SK-N-SH (cell line): ENCODE measurements around the gene ABLIM2. TPM values are rescaled to one million over a fixed set of nuclear protein-coding genes. Genes with fewer than 3 reads are reported as not detected.

Source experiments
- CTCF ChIA-PET: fragments of 300-600, 350-600 bp; formaldehyde crosslinking; extraction: SDS; loops from one replicate; lab custom pipeline; 2021; lab: Yijun Ruan, JAX
- POLR2A ChIA-PET: fragments of 350-600 bp; sonication (Branson Sonifier 250); formaldehyde crosslinking; extraction: SDS; loops from one replicate; lab custom pipeline; 2020; ENCODE audit warnings: antibody characterized with exemption, inconsistent platforms; lab: Yijun Ruan, JAX
- DNase-seq: peaks from one replicate; pipeline ENCODE4 v3.0.0; 2012
- H2AFZ ChIP-seq: fragments of 200-600 bp; sonication (generic); 2 replicates; pipeline ENCODE4 v1.8.1; 2016; ENCODE audit warnings: antibody characterized with exemption, mild to moderate bottlenecking, low read depth
- H3F3A ChIP-seq: fragments of 200-600 bp; sonication (generic); replicated peaks from 2 replicates; pipeline ENCODE3; 2016; ENCODE audit warnings: antibody characterized with exemption, mild to moderate bottlenecking; ENCODE audit not compliant: insufficient read depth
- H3K27ac ChIP-seq, 2 experiments: fragments of 200-500 bp in 1 of 2; fragments of 200-600 bp in 1 of 2; sonication (Bioruptor generic) in 1 of 2; sonication (generic), shearing (Covaris generic) in 1 of 2; 2 replicates each; pipeline versions ENCODE4 v1.5.1 to v1.6.1; 2014 to 2016; ENCODE audit warnings: low read depth in 2 of 2, inconsistent platforms in 1 of 2, low read length in 1 of 2, mild to moderate bottlenecking in 1 of 2, mixed read lengths in 1 of 2
- H3K27me3 ChIP-seq: fragments of 200-600 bp; sonication (generic), shearing (Covaris generic); 2 replicates; pipeline ENCODE4 v1.6.1; 2016; ENCODE audit warnings: mixed run types; ENCODE audit not compliant: insufficient read depth
- H3K36me3 ChIP-seq, 2 experiments: fragments of 200-500 bp in 1 of 2; fragments of 200-600 bp in 1 of 2; sonication (Bioruptor generic) in 1 of 2; sonication (generic) in 1 of 2; replicated peaks in 1 of 2; 2 replicates each; pipeline versions ENCODE3 to v1.5.1; 2014 to 2016; ENCODE audit warnings: low read length in 1 of 2, mild to moderate bottlenecking in 1 of 2; ENCODE audit not compliant: insufficient read depth in 2 of 2, control insufficient read depth in 1 of 2
- H3K4me1 ChIP-seq, 2 experiments: fragments of 200-500 bp in 1 of 2; fragments of 200-600 bp in 1 of 2; sonication (Bioruptor generic) in 1 of 2; sonication (generic), shearing (Covaris generic) in 1 of 2; 2 replicates each; pipeline versions ENCODE4 v1.5.1 to v1.6.1; 2014 to 2016; ENCODE audit warnings: low read depth in 1 of 2, low read length in 1 of 2, mixed run types in 1 of 2; ENCODE audit not compliant: insufficient read depth in 2 of 2, control insufficient read depth in 1 of 2
- H3K4me2 ChIP-seq: fragments of 200-600 bp; sonication (generic), shearing (Covaris generic); 2 replicates; pipeline ENCODE4 v1.6.1; 2017; ENCODE audit warnings: mixed run types
- H3K4me3 ChIP-seq, 2 experiments: fragments of 200-500 bp in 1 of 2; fragments of 200-600 bp in 1 of 2; sonication (Bioruptor generic) in 1 of 2; sonication (generic), shearing (Covaris generic) in 1 of 2; 2 replicates each; pipeline versions ENCODE4 v1.5.1 to v1.8.1; 2014 to 2016; ENCODE audit warnings: low read depth in 2 of 2, inconsistent platforms in 1 of 2, low read length in 1 of 2, mild to moderate bottlenecking in 1 of 2, mixed read lengths in 1 of 2, moderate library complexity in 1 of 2
- H3K79me2 ChIP-seq: fragments of 200-600 bp; sonication (generic); 2 replicates; pipeline ENCODE4 v1.8.1; 2017; ENCODE audit warnings: mild to moderate bottlenecking; ENCODE audit not compliant: insufficient read depth
- H3K9ac ChIP-seq: fragments of 200-600 bp; sonication (generic); 2 replicates; pipeline ENCODE4 v1.6.1; 2017; ENCODE audit warnings: mixed run types
- H3K9me2 ChIP-seq: fragments of 200-600 bp; sonication (generic); 2 replicates; pipeline ENCODE4 v1.6.1; 2017; ENCODE audit warnings: mixed run types
- H3K9me3 ChIP-seq: fragments of 200-600 bp; sonication (generic); 2 replicates; pipeline ENCODE4 v1.6.1; 2017; ENCODE audit warnings: mixed run types, mild to moderate bottlenecking, moderate library complexity
- H4K20me1 ChIP-seq: fragments of 200-600 bp; sonication (generic); 2 replicates; pipeline ENCODE4 v1.6.1; 2017; ENCODE audit warnings: mild to moderate bottlenecking, mixed run types; ENCODE audit not compliant: insufficient read depth
- CHD2 ChIP-seq: fragments of 150-350 bp; IDR thresholded peaks from 2 replicates; pipeline ENCODE4 v1.6.1; 2018; ENCODE audit warnings: low read length; ENCODE audit not compliant: partially characterized antibody
- CTCF ChIP-seq: fragments of 200-600 bp; sonication (generic); IDR thresholded peaks from 2 replicates; pipeline ENCODE4 v1.6.1; 2017; ENCODE audit warnings: antibody characterized with exemption, mild to moderate bottlenecking, moderate library complexity
- EP300 ChIP-seq, 2 experiments: IDR thresholded peaks; 2 replicates each; pipeline versions ENCODE4 v1.4.0 to v1.6.1; 2012; ENCODE audit warnings: borderline replicate concordance in 1 of 2, low read depth in 1 of 2, low read length in 1 of 2
- EZH2phosphoT487 ChIP-seq: fragments of 200-600 bp; sonication (generic); IDR thresholded peaks from 2 replicates; pipeline ENCODE4 v1.6.1; 2017; ENCODE audit warnings: low read depth, mixed run types, mild to moderate bottlenecking, antibody characterized with exemption, moderate library complexity, borderline replicate concordance
- FOSL2 ChIP-seq: IDR thresholded peaks from 2 replicates; pipeline ENCODE4 v1.4.0; 2012; ENCODE audit warnings: low read depth, mild to moderate bottlenecking, moderate library complexity, borderline replicate concordance
- FOXM1 ChIP-seq: IDR thresholded peaks from 2 replicates; pipeline ENCODE4 v1.4.0; 2012; ENCODE audit warnings: low read depth, mild to moderate bottlenecking
- GABPA ChIP-seq: IDR thresholded peaks from 2 replicates; pipeline ENCODE4 v1.4.0; 2012; ENCODE audit warnings: low read depth, mild to moderate bottlenecking
- MAX ChIP-seq: IDR thresholded peaks from 2 replicates; pipeline ENCODE4 v1.4.0; 2012; ENCODE audit warnings: low read depth
- MEF2A ChIP-seq: IDR thresholded peaks from 2 replicates; pipeline ENCODE4 v1.4.0; 2012; ENCODE audit warnings: low read depth, borderline replicate concordance
- NFIC ChIP-seq: IDR thresholded peaks from 2 replicates; pipeline ENCODE4 v1.4.0; 2012; ENCODE audit warnings: borderline replicate concordance
- PBX3 ChIP-seq: IDR thresholded peaks from 2 replicates; pipeline ENCODE4; 2012
- POLR2AphosphoS5 ChIP-seq: IDR thresholded peaks from 2 replicates; pipeline ENCODE4 v1.6.1; 2012; ENCODE audit warnings: low read depth, low read length
- RAD21 ChIP-seq: IDR thresholded peaks from 2 replicates; pipeline ENCODE4 v1.6.1; 2012; ENCODE audit warnings: mild to moderate bottlenecking, low read length
- SMC3 ChIP-seq: IDR thresholded peaks from 2 replicates; pipeline ENCODE4 v1.6.1; 2012; ENCODE audit warnings: low read depth, low read length, improper control_type of control experiment
- TAF1 ChIP-seq: IDR thresholded peaks from 2 replicates; pipeline ENCODE4 v1.6.1; 2012; ENCODE audit warnings: low read depth, mild to moderate bottlenecking, low read length, moderate library complexity, borderline replicate concordance
- USF1 ChIP-seq: IDR thresholded peaks from 2 replicates; pipeline ENCODE4 v1.4.0; 2012; ENCODE audit warnings: low read depth, borderline replicate concordance
- USF2 ChIP-seq: fragments of 150-350 bp; IDR thresholded peaks from 2 replicates; pipeline ENCODE4 v1.6.1; 2017; ENCODE audit warnings: antibody characterized with exemption, low read length, low read depth, borderline replicate concordance
- WGBS: methylation state at CpG from one replicate; pipeline ENCODE4 v1.1.6; 2017; ENCODE audit warnings: low lambda C conversion rate; 5-methylcytosine and 5-hydroxymethylcytosine counted together
- polyA plus RNA-seq, 3 experiments: library from polyadenylated mRNA; depleted of rRNA; stranded (reverse); fragments of >200 nt; gene quantifications; 2 replicates each; pipeline ENCODE4 v1.2.3, GENCODE V29; 2012

The ABLIM2 gene
- polyA plus RNA-seq, 1 of the 3 experiments (the other 2 are of a cell fraction) = 0.53 TPM

GRCh38 chr4:8204576-8205227, 46.1 kb upstream of the ABLIM2 start:
- Histone ChIP-seq H2AFZ (no peak overlapping the region), H3K9ac (no peak overlapping the region), H3K27me3 (no peaks in the 10 kb centered on the region), H3K79me2 (no peaks in the 10 kb centered on the region), H3K4me1 (peaks cover 4 to 62% of the 10 kb centered on the region in 2 experiments; a peak in 1 of 4 replicates), H3K4me2 (no peak overlapping the region), H3K9me2 (no peaks in the 10 kb centered on the region), H3F3A (no peaks in the 10 kb centered on the region), H3K4me3 (no peak overlapping the region), H3K9me3 (no peaks in the 10 kb centered on the region), H3K36me3 (no peaks in the 10 kb centered on the region), H3K27ac (no peak overlapping the region; a peak in 1 of 4 replicates), H4K20me1 (no peaks in the 10 kb centered on the region)
- WGBS = 96% methylated on average over 20 of the region's 31 CpGs
- ChIA-PET CTCF (interaction anchor here (1.8 kb wide), 1 partner anchor 37 kb away, joined by 4 read pairs; no protein-coding TSS in a partner anchor), POLR2A (no interaction called here)
- DNase-seq = no peak
- TF ChIP-seq RAD21 (no peak), TAF1 (no peak), GABPA (no peak), FOSL2 (no peak), CHD2 (no peak), CTCF (no peak), MEF2A (no peak)

- ChIA-PET POLR2A (no interaction called here), CTCF (no interaction called here)
- no peak overlapping the region for H3K4me2 ChIP-seq
- H3K4me3 ChIP-seq = no peak overlapping the region
- no peaks in the 10 kb centered on the region for H3K9me2 ChIP-seq
- no peak overlapping the region for H3K9ac ChIP-seq
- no peaks in the 10 kb centered on the region for H3K9me3 ChIP-seq
- H4K20me1 ChIP-seq = no peaks in the 10 kb centered on the region
- 82% methylated on average over 8 of the region's 10 CpGs for WGBS
- no peak overlapping the region for H2AFZ ChIP-seq
- no peaks in the 10 kb centered on the region for H3K27me3 ChIP-seq
- no peak overlapping the region; a peak in 1 of 4 replicates for H3K27ac ChIP-seq
- peaks cover 11 to 70% of the 10 kb centered on the region in 2 experiments; a peak in 2 of 4 replicates for H3K4me1 ChIP-seq
- no peaks in the 10 kb centered on the region for H3K79me2 ChIP-seq
- no peaks in the 10 kb centered on the region for H3K36me3 ChIP-seq
- H3F3A ChIP-seq = no peaks in the 10 kb centered on the region
- TF ChIP-seq EP300 (IDR thresholded peaks at IDR 0.05; ENCODE audit: borderline replicate concordance in 1 of 2, low read depth in 1 of 2, low read length in 1 of 2) (no peak), MEF2A (no peak)
- DNase-seq = no peak
Measured at GRCh38 chr4:8203817-8204216, 45.2 kb upstream of the ABLIM2 start.

- Histone ChIP-seq H3K4me1 (peaks cover 13 to 77% of the 10 kb centered on the region in 2 experiments; a peak in 2 of 4 replicates), H3K79me2 (no peaks in the 10 kb centered on the region), H3K9ac (no peak overlapping the region), H3K36me3 (no peaks in the 10 kb centered on the region), H3K4me3 (no peak overlapping the region), H3F3A (no peaks in the 10 kb centered on the region), H2AFZ (no peak overlapping the region), H3K9me3 (no peaks in the 10 kb centered on the region), H3K27ac (no peak overlapping the region), H3K27me3 (no peaks in the 10 kb centered on the region), H3K4me2 (no peak overlapping the region), H4K20me1 (no peaks in the 10 kb centered on the region), H3K9me2 (no peaks in the 10 kb centered on the region)
- no peak for DNase-seq
- POLR2A ChIA-PET = no interaction called here
- 93% methylated on average over 6 of the region's 7 CpGs for WGBS
- CTCF ChIA-PET = interaction anchor here (1.1 to 1.7 kb wide), 2 partner anchors 9 to 39 kb away, joined by 3 to 4 read pairs; no protein-coding TSS in a partner anchor
- no peak for TF ChIP-seq NFIC
- no peak for TF ChIP-seq EZH2phosphoT487
- no peak for TF ChIP-seq FOXM1
- no peak for TF ChIP-seq POLR2AphosphoS5
- TF ChIP-seq PBX3 = no peak
- TF ChIP-seq USF1 = no peak
- TF ChIP-seq FOSL2 = no peak
- TF ChIP-seq SMC3 = no peak
- no peak for TF ChIP-seq USF2
- no peak for TF ChIP-seq MAX
- TF ChIP-seq RAD21 = no peak
Measured at GRCh38 chr4:8203052-8203401, 44.4 kb upstream of the ABLIM2 start.
